ENCODE data around the gene PTCD3.

GRCh38 chr2:86097114-86097896 lies 8.7 kb upstream of the PTCD3 start:
- TF ChIP-seq TAF1 (IDR thresholded peaks at IDR 0.05; ENCODE audit: borderline replicate concordance, insufficient read depth, low read length) (no peak), POLR2AphosphoS5 (IDR thresholded peaks at IDR 0.05; ENCODE audit: low read depth, low read length) (no peak), SIN3A (IDR thresholded peaks at IDR 0.05; ENCODE audit: borderline replicate concordance, insufficient read depth, low read length) (no peak), REST (IDR thresholded peaks at IDR 0.05; ENCODE audit: insufficient read depth in 1 of 2, low read depth in 2 of 2, low read length in 2 of 2) (no peak)
